SK-N-SH (cell line): ENCODE data around the gene STKLD1. TPM values are rescaled to one million over a fixed set of nuclear protein-coding genes. Genes with fewer than 3 reads are reported as not detected.

Experiments used
- CTCF ChIA-PET: fragments of 300-600, 350-600 bp; formaldehyde crosslinking; extraction: SDS; loops from one replicate; lab custom pipeline; 2021; lab: Yijun Ruan, JAX
- POLR2A ChIA-PET: fragments of 350-600 bp; sonication (Branson Sonifier 250); formaldehyde crosslinking; extraction: SDS; loops from one replicate; lab custom pipeline; 2020; ENCODE audit warnings: antibody characterized with exemption, inconsistent platforms; lab: Yijun Ruan, JAX
- DNase-seq: peaks from one replicate; pipeline ENCODE4 v3.0.0; 2012
- H2AFZ ChIP-seq: fragments of 200-600 bp; sonication (generic); 2 replicates; pipeline ENCODE4 v1.8.1; 2016; ENCODE audit warnings: antibody characterized with exemption, mild to moderate bottlenecking, low read depth
- H3F3A ChIP-seq: fragments of 200-600 bp; sonication (generic); replicated peaks from 2 replicates; pipeline ENCODE3; 2016; ENCODE audit warnings: antibody characterized with exemption, mild to moderate bottlenecking; ENCODE audit not compliant: insufficient read depth
- H3K27ac ChIP-seq, 2 experiments: fragments of 200-500 bp in 1 of 2; fragments of 200-600 bp in 1 of 2; sonication (Bioruptor generic) in 1 of 2; sonication (generic), shearing (Covaris generic) in 1 of 2; 2 replicates each; pipeline versions ENCODE4 v1.5.1 to v1.6.1; 2014 to 2016; ENCODE audit warnings: low read depth in 2 of 2, inconsistent platforms in 1 of 2, low read length in 1 of 2, mild to moderate bottlenecking in 1 of 2, mixed read lengths in 1 of 2
- H3K27me3 ChIP-seq: fragments of 200-600 bp; sonication (generic), shearing (Covaris generic); 2 replicates; pipeline ENCODE4 v1.6.1; 2016; ENCODE audit warnings: mixed run types; ENCODE audit not compliant: insufficient read depth
- H3K36me3 ChIP-seq, 2 experiments: fragments of 200-500 bp in 1 of 2; fragments of 200-600 bp in 1 of 2; sonication (Bioruptor generic) in 1 of 2; sonication (generic) in 1 of 2; replicated peaks in 1 of 2; 2 replicates each; pipeline versions ENCODE3 to v1.5.1; 2014 to 2016; ENCODE audit warnings: low read length in 1 of 2, mild to moderate bottlenecking in 1 of 2; ENCODE audit not compliant: insufficient read depth in 2 of 2, control insufficient read depth in 1 of 2
- H3K4me1 ChIP-seq, 2 experiments: fragments of 200-500 bp in 1 of 2; fragments of 200-600 bp in 1 of 2; sonication (Bioruptor generic) in 1 of 2; sonication (generic), shearing (Covaris generic) in 1 of 2; 2 replicates each; pipeline versions ENCODE4 v1.5.1 to v1.6.1; 2014 to 2016; ENCODE audit warnings: low read depth in 1 of 2, low read length in 1 of 2, mixed run types in 1 of 2; ENCODE audit not compliant: insufficient read depth in 2 of 2, control insufficient read depth in 1 of 2
- H3K4me2 ChIP-seq: fragments of 200-600 bp; sonication (generic), shearing (Covaris generic); 2 replicates; pipeline ENCODE4 v1.6.1; 2017; ENCODE audit warnings: mixed run types
- H3K4me3 ChIP-seq, 2 experiments: fragments of 200-500 bp in 1 of 2; fragments of 200-600 bp in 1 of 2; sonication (Bioruptor generic) in 1 of 2; sonication (generic), shearing (Covaris generic) in 1 of 2; 2 replicates each; pipeline versions ENCODE4 v1.5.1 to v1.8.1; 2014 to 2016; ENCODE audit warnings: low read depth in 2 of 2, inconsistent platforms in 1 of 2, low read length in 1 of 2, mild to moderate bottlenecking in 1 of 2, mixed read lengths in 1 of 2, moderate library complexity in 1 of 2
- H3K79me2 ChIP-seq: fragments of 200-600 bp; sonication (generic); 2 replicates; pipeline ENCODE4 v1.8.1; 2017; ENCODE audit warnings: mild to moderate bottlenecking; ENCODE audit not compliant: insufficient read depth
- H3K9ac ChIP-seq: fragments of 200-600 bp; sonication (generic); 2 replicates; pipeline ENCODE4 v1.6.1; 2017; ENCODE audit warnings: mixed run types
- H3K9me2 ChIP-seq: fragments of 200-600 bp; sonication (generic); 2 replicates; pipeline ENCODE4 v1.6.1; 2017; ENCODE audit warnings: mixed run types
- H3K9me3 ChIP-seq: fragments of 200-600 bp; sonication (generic); 2 replicates; pipeline ENCODE4 v1.6.1; 2017; ENCODE audit warnings: mixed run types, mild to moderate bottlenecking, moderate library complexity
- H4K20me1 ChIP-seq: fragments of 200-600 bp; sonication (generic); 2 replicates; pipeline ENCODE4 v1.6.1; 2017; ENCODE audit warnings: mild to moderate bottlenecking, mixed run types; ENCODE audit not compliant: insufficient read depth
- CHD2 ChIP-seq: fragments of 150-350 bp; IDR thresholded peaks from 2 replicates; pipeline ENCODE4 v1.6.1; 2018; ENCODE audit warnings: low read length; ENCODE audit not compliant: partially characterized antibody
- ELF1 ChIP-seq: IDR thresholded peaks from 2 replicates; pipeline ENCODE4 v1.4.0; 2012
- EP300 ChIP-seq, 2 experiments: IDR thresholded peaks; 2 replicates each; pipeline versions ENCODE4 v1.4.0 to v1.6.1; 2012; ENCODE audit warnings: borderline replicate concordance in 1 of 2, low read depth in 1 of 2, low read length in 1 of 2
- EZH2phosphoT487 ChIP-seq: fragments of 200-600 bp; sonication (generic); IDR thresholded peaks from 2 replicates; pipeline ENCODE4 v1.6.1; 2017; ENCODE audit warnings: low read depth, mixed run types, mild to moderate bottlenecking, antibody characterized with exemption, moderate library complexity, borderline replicate concordance
- FOXJ3 ChIP-seq: sonication (generic); formaldehyde crosslinking; IDR thresholded peaks from 2 replicates; pipeline ENCODE4 v1.5.1; 2020; ENCODE audit warnings: mild to moderate bottlenecking, missing genetic modification reagents
- FOXM1 ChIP-seq: IDR thresholded peaks from 2 replicates; pipeline ENCODE4 v1.4.0; 2012; ENCODE audit warnings: low read depth, mild to moderate bottlenecking
- JUND ChIP-seq: IDR thresholded peaks from 2 replicates; pipeline ENCODE4 v1.4.0; 2012
- MEF2A ChIP-seq: IDR thresholded peaks from 2 replicates; pipeline ENCODE4 v1.4.0; 2012; ENCODE audit warnings: low read depth, borderline replicate concordance
- MXI1 ChIP-seq: IDR thresholded peaks from 2 replicates; pipeline ENCODE4 v1.6.1; 2012; ENCODE audit warnings: mild to moderate bottlenecking, low read depth, low read length, improper control_type of control experiment
- NFIC ChIP-seq: IDR thresholded peaks from 2 replicates; pipeline ENCODE4 v1.4.0; 2012; ENCODE audit warnings: borderline replicate concordance
- NRF1 ChIP-seq: IDR thresholded peaks from 2 replicates; pipeline ENCODE4 v1.6.1; 2012; ENCODE audit warnings: low read depth, mild to moderate bottlenecking, low read length
- PBX3 ChIP-seq: IDR thresholded peaks from 2 replicates; pipeline ENCODE4; 2012
- POLR2AphosphoS5 ChIP-seq: IDR thresholded peaks from 2 replicates; pipeline ENCODE4 v1.6.1; 2012; ENCODE audit warnings: low read depth, low read length
- RAD21 ChIP-seq: IDR thresholded peaks from 2 replicates; pipeline ENCODE4 v1.6.1; 2012; ENCODE audit warnings: mild to moderate bottlenecking, low read length
- SIN3A ChIP-seq: IDR thresholded peaks from 2 replicates; pipeline ENCODE4 v1.6.1; 2012; ENCODE audit warnings: low read depth, mild to moderate bottlenecking, low read length, moderate library complexity, borderline replicate concordance
- WGBS: methylation state at CpG from one replicate; pipeline ENCODE4 v1.1.6; 2017; ENCODE audit warnings: low lambda C conversion rate; 5-methylcytosine and 5-hydroxymethylcytosine counted together
- polyA plus RNA-seq, 3 experiments: library from polyadenylated mRNA; depleted of rRNA; stranded (reverse); fragments of >200 nt; gene quantifications; 2 replicates each; pipeline ENCODE4 v1.2.3, GENCODE V29; 2012
- TF ChIP-seq, protein P1 (sequence below): IDR thresholded peaks from 2 replicates; pipeline ENCODE4 v1.4.0; 2012; ENCODE audit warnings: low read depth, borderline replicate concordance

The STKLD1 gene
- polyA plus RNA-seq, 1 of the 3 experiments (the other 2 are of a cell fraction): 2.3 TPM

- TF ChIP-seq, protein P1, sequence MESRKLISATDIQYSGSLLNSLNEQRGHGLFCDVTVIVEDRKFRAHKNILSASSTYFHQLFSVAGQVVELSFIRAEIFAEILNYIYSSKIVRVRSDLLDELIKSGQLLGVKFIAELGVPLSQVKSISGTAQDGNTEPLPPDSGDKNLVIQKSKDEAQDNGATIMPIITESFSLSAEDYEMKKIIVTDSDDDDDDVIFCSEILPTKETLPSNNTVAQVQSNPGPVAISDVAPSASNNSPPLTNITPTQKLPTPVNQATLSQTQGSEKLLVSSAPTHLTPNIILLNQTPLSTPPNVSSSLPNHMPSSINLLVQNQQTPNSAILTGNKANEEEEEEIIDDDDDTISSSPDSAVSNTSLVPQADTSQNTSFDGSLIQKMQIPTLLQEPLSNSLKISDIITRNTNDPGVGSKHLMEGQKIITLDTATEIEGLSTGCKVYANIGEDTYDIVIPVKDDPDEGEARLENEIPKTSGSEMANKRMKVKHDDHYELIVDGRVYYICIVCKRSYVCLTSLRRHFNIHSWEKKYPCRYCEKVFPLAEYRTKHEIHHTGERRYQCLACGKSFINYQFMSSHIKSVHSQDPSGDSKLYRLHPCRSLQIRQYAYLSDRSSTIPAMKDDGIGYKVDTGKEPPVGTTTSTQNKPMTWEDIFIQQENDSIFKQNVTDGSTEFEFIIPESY: no peak
- no peak for TF ChIP-seq ELF1
These were observed 30.6 kb upstream of the STKLD1 start (continued) for GRCh38 chr9:133345596-133345995.

GRCh38 chr9:133346021-133346785 lies 30.0 kb upstream of the STKLD1 start:
- 81% methylated on average over 12 of the region's 15 CpGs for WGBS
- Histone ChIP-seq H3K27me3 (no peaks in the 10 kb centered on the region), H4K20me1 (peaks cover 35% of the 10 kb centered on the region), H3K9me2 (no peaks in the 10 kb centered on the region), H3K79me2 (peaks cover 54% of the 10 kb centered on the region), H3K27ac (no peak overlapping the region; a peak in 1 of 4 replicates), H3K4me2 (peak overlapping the region; percentile 94), H3K4me1 (peaks cover 8 to 27% of the 10 kb centered on the region in 2 experiments; a peak in 2 of 4 replicates), H3K9me3 (no peaks in the 10 kb centered on the region), H3K9ac (peak overlapping the region; percentile 99; the same call in 1 of the 2 replicates), H2AFZ (no peak overlapping the region), H3K4me3 (peak overlapping the region; percentile 99), H3K36me3 (peaks cover 38 to 68% of the 10 kb centered on the region in 2 experiments), H3F3A (peaks cover 18% of the 10 kb centered on the region)
- DNase-seq: peak; percentile 33
- CTCF ChIA-PET: interaction anchor here (1.1 kb wide), 1 partner anchor 160 kb away, joined by 3 read pairs; no protein-coding TSS in a partner anchor
- POLR2A ChIA-PET: interaction anchor here (0.9 to 1.5 kb wide), 2 partner anchors 9 to 11 kb away, joined by 3 to 4 read pairs; no protein-coding TSS in a partner anchor
- no peak for TF ChIP-seq FOXM1
- no peak for TF ChIP-seq NFIC
- TF ChIP-seq POLR2AphosphoS5: no peak
- TF ChIP-seq JUND: no peak
- no peak for TF ChIP-seq MXI1
- TF ChIP-seq EZH2phosphoT487: no peak
- TF ChIP-seq MEF2A: no peak
- TF ChIP-seq EP300 (IDR thresholded peaks at IDR 0.05; ENCODE audit: borderline replicate concordance in 1 of 2, low read depth in 1 of 2, low read length in 1 of 2): no peak
- TF ChIP-seq FOXJ3 (CRISPR knock-in tag): no peak
- TF ChIP-seq PBX3: no peak
- TF ChIP-seq ELF1: no peak
- no peak for TF ChIP-seq CHD2
- no peak for TF ChIP-seq NRF1
- TF ChIP-seq SIN3A: no peak
- TF ChIP-seq RAD21: no peak
